GM19035 (cell line): Measurements from ENCODE around the gene ZFR.

Source experiments
- ATAC-seq: cut with Tn5 transposase; IDR thresholded peaks from one replicate; pipeline ENCODE4 v1.9.1; 2021; ENCODE audit not compliant: unreplicated experiment

Gene ZFR

GRCh38 chr5:32365623-32366022 is 78.9 kb downstream of the ZFR start:
- no peak for ATAC-seq

DNA sequence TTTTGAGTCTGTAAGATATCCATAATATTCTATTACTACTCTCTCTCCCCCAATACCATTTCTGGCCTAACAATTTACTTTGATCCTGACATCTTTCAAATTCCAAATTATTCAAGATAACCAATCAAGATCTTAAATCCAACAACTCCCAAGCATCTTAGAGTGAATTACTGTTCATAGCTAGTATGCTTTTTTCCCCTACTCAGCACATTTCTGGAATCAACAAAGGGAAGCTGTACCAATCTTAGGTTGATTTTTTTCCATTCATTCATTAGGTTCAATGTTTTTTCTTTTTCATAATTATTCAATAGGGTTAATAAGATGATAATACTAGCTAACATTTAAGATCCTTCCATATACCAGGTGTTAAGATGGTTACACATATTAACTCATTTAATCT is 81.5 kb downstream of the ZFR start:
- ATAC-seq: no peak

GRCh38 chr5:32362527-32362926 is 82.0 kb downstream of the ZFR start:
- no peak for ATAC-seq

DNA sequence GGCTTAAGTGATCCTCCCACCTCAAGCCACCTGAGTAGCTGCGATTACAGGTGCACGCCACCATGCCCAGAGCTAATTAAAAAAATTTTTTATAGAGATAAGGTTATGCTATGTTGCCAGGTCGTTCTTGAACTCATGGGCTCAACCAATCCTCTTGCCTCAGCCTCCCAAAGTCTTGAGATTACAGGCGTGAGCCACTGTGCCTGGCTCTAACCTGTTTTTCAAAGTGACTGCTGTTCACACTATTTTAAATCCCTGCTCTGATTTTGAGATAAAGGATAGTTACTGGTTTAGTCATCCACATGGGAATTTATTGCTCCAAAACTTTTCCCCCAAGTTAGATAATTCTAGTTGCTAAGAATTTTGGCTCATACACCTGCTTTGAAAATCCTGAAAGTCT is 83.6 kb downstream of the ZFR start:
- ATAC-seq: no peak

GRCh38 chr5:32358611-32359010 is 85.9 kb downstream of the ZFR start:
- no peak for ATAC-seq

- ATAC-seq: no peak
Measured at GRCh38 chr5:32357658-32358057, 86.9 kb downstream of the ZFR start.

DNA sequence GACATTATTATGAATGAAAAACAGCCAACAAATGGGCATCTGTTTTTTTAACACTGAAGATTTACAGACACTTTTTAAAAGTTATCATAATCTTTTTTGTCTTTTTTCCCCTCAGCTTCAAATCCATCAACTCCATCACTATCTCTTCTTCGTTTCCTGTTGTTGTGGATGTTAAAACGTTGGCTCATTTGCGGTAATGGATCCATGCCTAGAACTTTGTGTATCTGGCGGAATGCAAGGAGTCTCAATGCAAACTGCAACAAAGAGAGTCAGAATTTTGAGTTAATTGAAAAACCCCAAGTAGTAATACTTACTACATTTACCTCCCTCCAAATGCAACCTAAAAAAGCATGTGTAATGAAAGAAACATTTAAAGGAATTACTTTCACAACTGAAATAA is 88.9 kb downstream of the ZFR start:
- ATAC-seq: no peak

GRCh38 chr5:32353420-32353819 is 91.1 kb downstream of the ZFR start:
- no peak for ATAC-seq

- no peak for ATAC-seq
Measured at GRCh38 chr5:32352685-32353084, 91.9 kb downstream of the ZFR start.

DNA sequence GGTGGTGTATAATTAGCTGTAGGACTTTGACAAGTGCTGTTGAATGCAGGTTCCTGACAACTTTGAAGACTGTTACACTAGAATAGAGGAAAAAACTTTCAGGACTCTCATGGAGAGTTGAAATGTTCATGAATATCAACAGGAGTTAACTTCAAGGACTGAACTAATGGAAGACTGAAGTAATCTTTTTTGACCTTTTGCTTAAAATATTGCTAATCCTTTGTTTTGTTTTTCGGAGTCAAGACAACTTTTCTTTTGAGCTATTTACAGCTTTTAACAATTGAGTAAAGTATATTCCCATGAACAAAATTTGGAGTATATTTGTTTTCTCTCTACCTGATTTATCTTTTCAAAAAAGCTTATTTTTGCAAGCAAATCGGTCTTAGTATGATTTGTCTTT is 97.7 kb downstream of the ZFR start:
- ATAC-seq: no peak

- ATAC-seq: no peak
Measured at GRCh38 chr5:32343058-32343672, 101.4 kb downstream of the ZFR start.

DNA sequence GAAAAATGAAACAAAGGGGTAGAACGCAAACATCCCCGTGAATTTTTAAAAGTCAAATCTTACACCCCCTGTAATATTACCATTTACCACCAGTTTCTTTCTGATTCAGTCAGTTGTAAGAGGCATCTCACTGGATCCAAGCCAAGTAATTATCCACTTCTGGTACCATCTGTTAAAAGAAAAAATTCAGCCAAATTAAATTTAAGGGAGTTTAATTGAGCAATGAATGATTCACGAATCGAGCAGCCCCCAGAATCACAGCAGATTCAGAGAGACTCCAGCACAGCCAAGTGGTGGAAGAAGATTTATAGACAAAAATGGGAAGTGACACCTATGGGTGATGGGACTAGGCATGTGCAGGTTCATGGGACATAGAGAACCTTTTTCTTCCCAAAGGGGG is 101.9 kb downstream of the ZFR start:
- no peak for ATAC-seq

GRCh38 chr5:32339878-32340277 is 104.7 kb downstream of the ZFR start:
- no peak for ATAC-seq

- ATAC-seq: no peak
Measured at GRCh38 chr5:32339198-32339597, 105.3 kb downstream of the ZFR start.

DNA sequence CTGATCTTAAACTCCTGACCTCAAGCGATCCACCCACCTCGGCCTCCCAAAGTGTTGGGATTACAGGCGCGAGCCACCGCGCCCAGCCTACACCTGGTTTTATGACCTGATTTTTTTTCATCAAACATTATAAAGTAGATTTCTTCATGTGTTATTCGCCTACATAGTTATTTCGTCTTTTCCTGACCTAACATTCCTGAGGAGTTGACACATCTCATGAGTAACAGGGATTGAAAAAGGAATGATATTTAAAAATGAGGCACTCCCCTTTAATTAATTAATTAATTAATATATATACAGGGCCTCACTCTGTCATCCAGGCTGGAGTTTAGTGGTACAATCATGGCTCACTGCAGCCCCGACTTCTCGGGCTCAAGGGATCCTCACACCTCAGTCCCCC is 111.6 kb downstream of the ZFR start:
- ATAC-seq: no peak

DNA sequence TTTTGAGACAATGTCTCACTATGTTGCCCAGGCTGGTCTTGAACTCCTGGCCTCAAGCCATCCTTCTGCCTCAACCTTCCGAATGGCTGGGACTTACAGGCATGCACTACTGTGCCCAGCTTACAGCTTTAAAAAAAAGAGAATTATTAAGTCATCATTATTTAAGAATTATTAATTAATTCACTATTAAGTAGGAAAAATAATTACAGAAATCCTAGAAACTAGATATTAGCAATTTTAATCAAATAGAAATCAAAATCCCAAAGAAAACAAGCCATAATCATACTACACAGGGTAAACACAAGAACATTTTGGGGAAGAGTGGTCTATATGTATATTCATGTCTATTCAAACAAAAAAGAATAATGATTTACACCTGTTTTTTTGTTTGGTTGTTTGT is 112.2 kb downstream of the ZFR start:
- ATAC-seq: no peak

DNA sequence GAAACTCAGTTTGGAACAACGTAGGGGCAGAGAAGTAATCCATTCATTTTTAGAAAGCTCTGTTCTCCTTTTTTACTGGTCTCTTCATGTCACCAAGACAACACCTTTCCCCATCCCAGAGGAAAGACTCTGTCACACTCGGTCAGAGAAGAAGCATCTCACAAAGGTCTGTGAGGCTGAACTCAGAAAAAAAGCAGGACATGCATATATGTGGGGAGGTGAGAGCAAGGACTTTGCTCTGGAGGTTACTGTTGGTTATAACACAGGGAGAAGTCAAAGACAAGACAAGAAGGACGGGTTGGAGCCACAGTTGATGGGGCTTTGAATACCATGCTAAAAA is 112.6 kb downstream of the ZFR start:
- no peak for ATAC-seq

GRCh38 chr5:32331217-32331934 is 113.2 kb downstream of the ZFR start:
- no peak for ATAC-seq

DNA sequence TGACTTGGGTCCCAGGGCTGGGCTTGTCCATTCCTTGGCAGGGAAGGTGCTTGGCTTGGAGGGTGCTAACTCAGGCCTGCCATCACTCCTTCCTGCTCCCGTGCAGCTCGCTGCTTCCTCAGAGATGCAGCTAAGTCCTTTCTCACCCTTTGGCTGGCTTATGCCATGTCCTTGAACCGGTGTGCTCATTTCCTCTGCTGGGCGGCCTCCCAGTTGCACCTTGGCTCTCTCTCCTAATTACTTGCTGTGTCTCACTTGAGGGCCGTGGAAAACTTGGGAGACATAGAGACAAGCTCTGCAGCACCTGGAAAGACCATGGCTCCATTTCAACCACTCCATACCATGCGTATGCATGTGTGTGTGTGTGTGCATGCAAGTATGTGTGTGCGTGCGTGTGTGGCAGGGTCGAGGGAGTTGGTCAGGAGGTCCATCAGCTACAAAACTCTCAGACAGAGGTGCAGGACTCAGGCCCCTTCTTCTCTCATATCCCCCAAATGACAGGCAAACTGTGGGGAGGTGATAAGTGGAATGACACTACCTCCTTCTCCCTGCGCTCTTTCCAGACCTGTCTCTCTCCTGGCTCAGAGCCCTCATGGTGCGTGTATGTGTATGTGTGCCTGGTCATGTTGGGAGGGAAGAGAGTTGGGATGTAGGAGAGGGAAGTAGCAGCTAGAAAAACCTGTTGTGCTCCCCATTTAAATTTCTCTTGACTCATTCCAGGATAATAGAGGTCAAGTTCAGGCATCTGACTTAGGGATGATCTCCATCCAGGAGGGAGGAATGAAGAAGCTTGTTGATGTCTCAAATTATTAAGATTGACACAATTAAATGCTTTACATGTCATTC is 114.2 kb downstream of the ZFR start:
- no peak for ATAC-seq

GRCh38 chr5:32329395-32329834 is 115.1 kb downstream of the ZFR start:
- peak; percentile 84 for ATAC-seq

GRCh38 chr5:32326216-32326772 is 118.2 kb downstream of the ZFR start:
- ATAC-seq: no peak

DNA sequence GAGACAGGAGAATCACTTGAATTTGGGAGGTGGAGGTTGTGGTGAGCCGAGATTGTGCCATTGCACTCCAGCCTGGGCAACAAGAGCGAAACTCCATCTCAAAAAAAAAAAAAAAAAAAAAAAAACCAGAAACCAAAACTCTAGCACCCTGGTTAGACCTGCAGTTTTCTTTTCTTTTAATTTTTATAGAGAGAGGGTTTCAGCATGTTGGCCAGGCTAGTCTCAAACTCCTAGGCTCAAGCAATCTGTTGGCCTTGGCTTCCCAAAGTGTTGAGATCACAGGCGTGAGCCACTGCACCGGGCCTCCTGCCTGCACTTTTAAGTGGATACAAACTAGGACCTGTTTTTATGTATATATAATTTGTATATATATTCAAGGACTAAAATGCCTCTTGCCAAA is 118.9 kb downstream of the ZFR start:
- ATAC-seq: no peak
